ENCODE measurements around the gene LAP3.

- no peak for TF ChIP-seq CTCF (IDR thresholded peaks at IDR 0.05)
- no peak for TF ChIP-seq POLR2A (IDR thresholded peaks at IDR 0.05)
These were observed 70.9 kb downstream of the LAP3 start for GRCh38 chr4:17647927-17648326.

Data from heart left ventricle (tissue), 13 donors.